Measurements from ENCODE around the gene FAM89A. TPM values are rescaled to one million over a fixed set of nuclear protein-coding genes. Genes with fewer than 3 reads are reported as not detected.

FAM89A gene
- polyA plus RNA-seq, 1 donor (not counting 4 experiments of a cell fraction or from before 2014, with no cell fraction given), result 32.3 TPM

- dilution Hi-C loops (cut with MboI; ENCODE audit: extremely low pct_ligation_motif_present, low sequenced_read_pairs), result no loop called here
- Histone ChIP-seq H3K9ac (ENCODE audit: control insufficient read depth, extremely low read depth, insufficient read depth, low read length) (peak overlapping the region; percentile 63), H3K4me1 (ENCODE audit: control insufficient read depth, extremely low read depth, insufficient read depth, low read length) (peaks cover 53% of the 10 kb centered on the region), H4K20me1 (ENCODE audit: control insufficient read depth, extremely low read depth, insufficient read depth, low read length) (no peaks in the 10 kb centered on the region), H3K9me1 (ENCODE audit: control insufficient read depth, extremely low read depth, insufficient read depth, low read length) (no peaks in the 10 kb centered on the region), H3K4me2 (ENCODE audit: control insufficient read depth, extremely low read depth, insufficient read depth, low read depth, low read length) (peak overlapping the region; percentile 80), H3K36me3 (ENCODE audit: control insufficient read depth in 2 of 2, extremely low read depth in 1 of 2, insufficient read depth in 2 of 2, low read length in 2 of 2) (no peaks in the 10 kb centered on the region), H3K27ac (ENCODE audit: control insufficient read depth, insufficient read depth, low read length) (peak overlapping the region; percentile 95), H3K79me2 (ENCODE audit: control insufficient read depth, insufficient read depth, low read length) (no peaks in the 10 kb centered on the region), H3K9me3 (ENCODE audit: control insufficient read depth, low read depth, low read length) (no peaks in the 10 kb centered on the region), H3K4me3 (ENCODE audit: control insufficient read depth in 2 of 3, extremely low read depth in 1 of 3, insufficient read depth in 2 of 3, low read depth in 1 of 3, low read length in 3 of 3) (no peak overlapping the region), H2AFZ (ENCODE audit: control insufficient read depth, low read length) (no peak overlapping the region), H3K27me3 (ENCODE audit: control insufficient read depth, extremely low read depth, insufficient read depth, low read length) (no peaks in the 10 kb centered on the region)
- FAIRE-seq (peak; percentile 51), DNase-seq (ENCODE audit: low read depth, low spot score) (no peak)
- TF ChIP-seq EZH2 (IDR thresholded peaks at IDR 0.05; ENCODE audit: low read length), result no peak
- TF ChIP-seq, protein P1, sequence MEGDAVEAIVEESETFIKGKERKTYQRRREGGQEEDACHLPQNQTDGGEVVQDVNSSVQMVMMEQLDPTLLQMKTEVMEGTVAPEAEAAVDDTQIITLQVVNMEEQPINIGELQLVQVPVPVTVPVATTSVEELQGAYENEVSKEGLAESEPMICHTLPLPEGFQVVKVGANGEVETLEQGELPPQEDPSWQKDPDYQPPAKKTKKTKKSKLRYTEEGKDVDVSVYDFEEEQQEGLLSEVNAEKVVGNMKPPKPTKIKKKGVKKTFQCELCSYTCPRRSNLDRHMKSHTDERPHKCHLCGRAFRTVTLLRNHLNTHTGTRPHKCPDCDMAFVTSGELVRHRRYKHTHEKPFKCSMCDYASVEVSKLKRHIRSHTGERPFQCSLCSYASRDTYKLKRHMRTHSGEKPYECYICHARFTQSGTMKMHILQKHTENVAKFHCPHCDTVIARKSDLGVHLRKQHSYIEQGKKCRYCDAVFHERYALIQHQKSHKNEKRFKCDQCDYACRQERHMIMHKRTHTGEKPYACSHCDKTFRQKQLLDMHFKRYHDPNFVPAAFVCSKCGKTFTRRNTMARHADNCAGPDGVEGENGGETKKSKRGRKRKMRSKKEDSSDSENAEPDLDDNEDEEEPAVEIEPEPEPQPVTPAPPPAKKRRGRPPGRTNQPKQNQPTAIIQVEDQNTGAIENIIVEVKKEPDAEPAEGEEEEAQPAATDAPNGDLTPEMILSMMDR (optimal IDR thresholded peaks at IDR 0.05 in 1 of 3, IDR thresholded peaks at IDR 0.05 in 1 of 3, conservative IDR thresholded peaks at IDR 0.05 in 1 of 3; ENCODE audit: extremely low read depth in 1 of 3, insufficient read depth in 2 of 3, low read length in 3 of 3), result no peak
These were observed 23.8 kb downstream of the FAM89A start for GRCh38 chr1:231016234-231016633.

- Histone ChIP-seq H3K4me3 (ENCODE audit: control insufficient read depth in 2 of 3, extremely low read depth in 1 of 3, insufficient read depth in 2 of 3, low read depth in 1 of 3, low read length in 3 of 3) (no peak overlapping the region), H3K27me3 (ENCODE audit: control insufficient read depth, extremely low read depth, insufficient read depth, low read length) (no peaks in the 10 kb centered on the region), H3K36me3 (ENCODE audit: control insufficient read depth in 2 of 2, extremely low read depth in 1 of 2, insufficient read depth in 2 of 2, low read length in 2 of 2) (no peaks in the 10 kb centered on the region), H3K79me2 (ENCODE audit: control insufficient read depth, insufficient read depth, low read length) (no peaks in the 10 kb centered on the region), H3K9me3 (ENCODE audit: control insufficient read depth, low read depth, low read length) (no peaks in the 10 kb centered on the region), H3K9me1 (ENCODE audit: control insufficient read depth, extremely low read depth, insufficient read depth, low read length) (no peaks in the 10 kb centered on the region), H3K27ac (ENCODE audit: control insufficient read depth, insufficient read depth, low read length) (peak overlapping the region; percentile 70), H3K4me1 (ENCODE audit: control insufficient read depth, extremely low read depth, insufficient read depth, low read length) (peaks cover 36% of the 10 kb centered on the region), H4K20me1 (ENCODE audit: control insufficient read depth, extremely low read depth, insufficient read depth, low read length) (no peaks in the 10 kb centered on the region), H3K9ac (ENCODE audit: control insufficient read depth, extremely low read depth, insufficient read depth, low read length) (no peak overlapping the region), H3K4me2 (ENCODE audit: control insufficient read depth, extremely low read depth, insufficient read depth, low read depth, low read length) (peak overlapping the region; percentile 54), H2AFZ (ENCODE audit: control insufficient read depth, low read length) (no peak overlapping the region)
- peak; percentile 59 for DNase-seq (ENCODE audit: low read depth, low spot score)
- dilution Hi-C loops (cut with MboI; ENCODE audit: extremely low pct_ligation_motif_present, low sequenced_read_pairs), result no loop called here
- peak; percentile 52 for FAIRE-seq
- TF ChIP-seq, protein P1 (optimal IDR thresholded peaks at IDR 0.05 in 1 of 3, IDR thresholded peaks at IDR 0.05 in 1 of 3, conservative IDR thresholded peaks at IDR 0.05 in 1 of 3; ENCODE audit: extremely low read depth in 1 of 3, insufficient read depth in 2 of 3, low read length in 3 of 3), result no peak
- TF ChIP-seq EZH2 (IDR thresholded peaks at IDR 0.05; ENCODE audit: low read length), result no peak
These were observed 26.6 kb downstream of the FAM89A start for GRCh38 chr1:231013391-231014015.

All from keratinocyte (primary cell).